ENCODE results near the gene SP3. TPM values are rescaled to one million over a fixed set of nuclear protein-coding genes. Genes with fewer than 3 reads are reported as not detected.
A peak's percentile ranks its signal among the peaks of the same experiment; 100 is the strongest.

Gene SP3
- total and polyA plus RNA-seq, 2 of the 8 experiments (the other 6 are each of a cell fraction or from before 2014, with no cell fraction given): 31.0 to 92.1 TPM

- TF ChIP-seq RAD21 (IDR thresholded peaks at IDR 0.05 in 1 of 2, conservative IDR thresholded peaks at IDR 0.05 in 1 of 2; ENCODE audit: low read depth in 2 of 2, low read length in 2 of 2) (no peak), KDM5A (IDR thresholded peaks at IDR 0.05; ENCODE audit: low read length) (no peak), TCF12 (IDR thresholded peaks at IDR 0.05; ENCODE audit: low read depth, low read length) (no peak), TAF1 (IDR thresholded peaks at IDR 0.05; ENCODE audit: low read depth, low read length) (0 out of 2 replicates have a peak, but pooled peaks have one; percentile 23), ATF2 (IDR thresholded peaks at IDR 0.05; ENCODE audit: low read length) (no peak), TAF7 (optimal IDR thresholded peaks at IDR 0.05; ENCODE audit: borderline replicate concordance, low read depth, low read length) (peak; percentile 44), SIX5 (IDR thresholded peaks at IDR 0.05; ENCODE audit: low read depth, low read length) (no peak), SRF (IDR thresholded peaks at IDR 0.05; ENCODE audit: low read depth, low read length) (no peak), CTBP2 (IDR thresholded peaks at IDR 0.05; ENCODE audit: borderline replicate concordance, insufficient read depth, insufficient read length, low read length) (no peak), E2F6 (IDR thresholded peaks at IDR 0.05) (peak; percentile 99), NANOG (IDR thresholded peaks at IDR 0.05; ENCODE audit: insufficient read depth, low read depth, low read length, poor library complexity, severe bottlenecking) (no peak), KDM4A (IDR thresholded peaks at IDR 0.05; ENCODE audit: low read depth, low read length, severe bottlenecking) (no peak), SIN3A (conservative IDR thresholded peaks at IDR 0.05 in 1 of 2, IDR thresholded peaks at IDR 0.05 in 1 of 2; ENCODE audit: low read depth in 1 of 2, low read length in 2 of 2) (no peak), SAP30 (IDR thresholded peaks at IDR 0.05; ENCODE audit: insufficient read depth, insufficient replicate concordance, low read length) (no peak), JUN (IDR thresholded peaks at IDR 0.05; ENCODE audit: low read depth, low read length) (no peak), FOSL1 (IDR thresholded peaks at IDR 0.05; ENCODE audit: insufficient read depth, low read depth, low read length) (no peak), HDAC6 (IDR thresholded peaks at IDR 0.05; ENCODE audit: low read depth, low read length) (no peak), TEAD4 (IDR thresholded peaks at IDR 0.05; ENCODE audit: low read depth, low read length) (no peak), ASH2L (IDR thresholded peaks at IDR 0.05; ENCODE audit: low read length) (peak; percentile 91)
Measured at GRCh38 chr2:174012347-174013314, 47.5 kb upstream of the SP3 start (continued).

Data from H1 (cell line).